ENCODE results near the gene TDRD10. TPM values are rescaled to one million over a fixed set of nuclear protein-coding genes. Genes with fewer than 3 reads are reported as not detected.

The TDRD10 gene
- total and polyA plus RNA-seq, 2 of the 4 experiments (the other 2 are of a cell fraction), result not detected

DNA sequence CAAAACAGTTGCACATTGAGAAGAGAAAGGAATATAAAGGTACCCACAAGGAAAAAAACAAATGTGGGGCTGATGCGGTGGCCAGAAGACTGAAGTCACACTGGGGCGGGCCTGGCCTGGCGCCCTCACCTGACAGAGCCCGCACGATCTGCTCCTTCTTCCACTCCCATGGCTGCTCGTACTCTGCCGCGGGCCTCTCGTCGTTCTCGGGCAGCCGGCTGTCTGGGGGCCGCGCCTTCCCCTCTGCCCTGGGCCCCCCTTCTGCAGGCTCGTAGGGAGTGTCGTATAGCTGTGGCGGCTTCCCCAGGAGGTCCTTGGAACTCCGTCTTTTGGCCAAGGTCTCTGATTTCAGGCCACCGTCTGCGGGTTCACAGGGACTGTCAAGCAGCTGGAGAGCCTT is 13.1 kb upstream of the TDRD10 start:
- no peak for ATAC-seq (ENCODE audit: low read depth)
- Histone ChIP-seq H2BK120ac (ENCODE audit: low read depth, low read length) (no peak overlapping the region), H2BK20ac (ENCODE audit: low read depth, low read length) (no peak overlapping the region), H2BK15ac (ENCODE audit: low read depth, low read length) (no peak overlapping the region), H3K4me2 (ENCODE audit: low read depth, low read length) (no peak overlapping the region), H4K8ac (ENCODE audit: low read depth in 2 of 2, low read length in 2 of 2) (no peak overlapping the region), H3K18ac (ENCODE audit: low read depth, low read length) (no peak overlapping the region), H3K27me3 (ENCODE audit: control insufficient read depth, insufficient read depth, low read length) (peaks cover 67% of the 10 kb centered on the region), H2AK9ac (replicated peaks; ENCODE audit: low read depth, low read length, poor library complexity) (no peak overlapping the region), H4K91ac (ENCODE audit: insufficient read depth, low read depth, low read length) (no peak overlapping the region), H3K4me3 (ENCODE audit: insufficient read depth, low read depth, low read length) (no peak overlapping the region), H3K4me1 (ENCODE audit: control insufficient read depth, insufficient read depth, low read length) (peaks cover 2% of the 10 kb centered on the region; the same call in 1 of the 2 replicates), H2BK5ac (ENCODE audit: low read depth, low read length, poor library complexity, severe bottlenecking) (no peak overlapping the region), H3K9ac (ENCODE audit: low read depth, low read length) (no peak overlapping the region), H3K9me3 (ENCODE audit: control insufficient read depth, insufficient read depth, low read length) (no peaks in the 10 kb centered on the region), H2AFZ (replicated peaks; ENCODE audit: low read length, poor library complexity) (no peak overlapping the region), H4K20me1 (ENCODE audit: insufficient read depth, low read length) (peaks cover 3% of the 10 kb centered on the region; the same call in 1 of the 2 replicates), H3K4ac (ENCODE audit: low read depth, low read length) (no peak overlapping the region), H3K27ac (ENCODE audit: insufficient read depth, low read length) (no peak overlapping the region), H2AK5ac (ENCODE audit: low read depth, low read length) (no peak overlapping the region), H4K5ac (ENCODE audit: low read depth, low read length) (no peak overlapping the region), H3K23ac (ENCODE audit: low read depth, low read length) (no peak overlapping the region), H3K14ac (replicated peaks; ENCODE audit: low read depth, low read length) (no peak overlapping the region), H3K79me1 (ENCODE audit: low read depth in 1 of 2, low read length in 2 of 2) (no peaks in the 10 kb centered on the region), H3K56ac (ENCODE audit: extremely low read depth, insufficient read depth, low read length) (no peak overlapping the region), H3K9me1 (ENCODE audit: insufficient read depth, low read length) (peaks cover 3% of the 10 kb centered on the region), H3K36me3 (ENCODE audit: control insufficient read depth, insufficient read depth, low read length) (no peaks in the 10 kb centered on the region)
- in situ Hi-C loops (cut with MboI; ENCODE audit: low sequenced_read_pairs) (loop anchor here (5.0 kb wide), 1 partner anchor 58 kb away; no protein-coding TSS in a partner anchor), dilution Hi-C loops (cut with HindIII; ENCODE audit: low sequenced_read_pairs, unreplicated experiment) (no loop called here), intact Hi-C loops (cut with micrococcal nuclease) (no loop called here)
- ChIA-PET CTCF (no interaction called here), POLR2A (ENCODE audit: unreplicated experiment) (no interaction called here)
- 21% methylated on average over 9 of the region's 20 CpGs; no CpG with 5 or more reads in 1 of the 2 experiments for WGBS, 2 experiments (ENCODE audit: extremely low coverage in 2 of 2, insufficient read length in 1 of 2)
- no peak for DNase-seq
- TF ChIP-seq SMC3 (IDR thresholded peaks at IDR 0.05; ENCODE audit: low read depth, low read length) (no peak), POLR2A (IDR thresholded peaks at IDR 0.05; ENCODE audit: low read depth, low read length) (no peak), FOS (IDR thresholded peaks at IDR 0.05; ENCODE audit: low read depth, low read length) (no peak), MXI1 (IDR thresholded peaks at IDR 0.05; ENCODE audit: borderline replicate concordance, low read depth, low read length) (no peak), CHD1 (IDR thresholded peaks at IDR 0.05; ENCODE audit: low read depth, low read length) (no peak), BHLHE40 (IDR thresholded peaks at IDR 0.05; ENCODE audit: low read depth, low read length) (no peak), RCOR1 (IDR thresholded peaks at IDR 0.05; ENCODE audit: insufficient replicate concordance, low read length) (no peak), NFE2L2 (IDR thresholded peaks at IDR 0.05; ENCODE audit: low read depth, low read length) (no peak), CEBPB (IDR thresholded peaks at IDR 0.05; ENCODE audit: low read depth, low read length) (no peak), MAZ (IDR thresholded peaks at IDR 0.05; ENCODE audit: borderline replicate concordance, low read depth, low read length) (no peak), MAFK (IDR thresholded peaks at IDR 0.05; ENCODE audit: low read depth, low read length) (no peak), RFX5 (IDR thresholded peaks at IDR 0.05; ENCODE audit: low read depth, low read length) (no peak), RAD21 (IDR thresholded peaks at IDR 0.05; ENCODE audit: low read length) (no peak)
- TF ChIP-seq, protein P1, sequence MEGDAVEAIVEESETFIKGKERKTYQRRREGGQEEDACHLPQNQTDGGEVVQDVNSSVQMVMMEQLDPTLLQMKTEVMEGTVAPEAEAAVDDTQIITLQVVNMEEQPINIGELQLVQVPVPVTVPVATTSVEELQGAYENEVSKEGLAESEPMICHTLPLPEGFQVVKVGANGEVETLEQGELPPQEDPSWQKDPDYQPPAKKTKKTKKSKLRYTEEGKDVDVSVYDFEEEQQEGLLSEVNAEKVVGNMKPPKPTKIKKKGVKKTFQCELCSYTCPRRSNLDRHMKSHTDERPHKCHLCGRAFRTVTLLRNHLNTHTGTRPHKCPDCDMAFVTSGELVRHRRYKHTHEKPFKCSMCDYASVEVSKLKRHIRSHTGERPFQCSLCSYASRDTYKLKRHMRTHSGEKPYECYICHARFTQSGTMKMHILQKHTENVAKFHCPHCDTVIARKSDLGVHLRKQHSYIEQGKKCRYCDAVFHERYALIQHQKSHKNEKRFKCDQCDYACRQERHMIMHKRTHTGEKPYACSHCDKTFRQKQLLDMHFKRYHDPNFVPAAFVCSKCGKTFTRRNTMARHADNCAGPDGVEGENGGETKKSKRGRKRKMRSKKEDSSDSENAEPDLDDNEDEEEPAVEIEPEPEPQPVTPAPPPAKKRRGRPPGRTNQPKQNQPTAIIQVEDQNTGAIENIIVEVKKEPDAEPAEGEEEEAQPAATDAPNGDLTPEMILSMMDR (conservative IDR thresholded peaks at IDR 0.05; ENCODE audit: low read depth, low read length), result no peak
- TF ChIP-seq, protein P2, sequence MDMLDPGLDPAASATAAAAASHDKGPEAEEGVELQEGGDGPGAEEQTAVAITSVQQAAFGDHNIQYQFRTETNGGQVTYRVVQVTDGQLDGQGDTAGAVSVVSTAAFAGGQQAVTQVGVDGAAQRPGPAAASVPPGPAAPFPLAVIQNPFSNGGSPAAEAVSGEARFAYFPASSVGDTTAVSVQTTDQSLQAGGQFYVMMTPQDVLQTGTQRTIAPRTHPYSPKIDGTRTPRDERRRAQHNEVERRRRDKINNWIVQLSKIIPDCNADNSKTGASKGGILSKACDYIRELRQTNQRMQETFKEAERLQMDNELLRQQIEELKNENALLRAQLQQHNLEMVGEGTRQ (IDR thresholded peaks at IDR 0.05; ENCODE audit: low read depth, low read length), result no peak
- no TSS peak for BruUV-seq (replicated peaks)

Data from IMR-90 (cell line).